NCI-H2196 treated with DMSO at 0.1 percent for 48 hours (cell line): ENCODE data around the gene ELAVL4.

Source experiments
- DNase-seq: peaks from one replicate; lab custom pipeline; 2025; ENCODE audit not compliant: unreplicated experiment; lab: John Stamatoyannopoulos, UW

ELAVL4 gene

DNA sequence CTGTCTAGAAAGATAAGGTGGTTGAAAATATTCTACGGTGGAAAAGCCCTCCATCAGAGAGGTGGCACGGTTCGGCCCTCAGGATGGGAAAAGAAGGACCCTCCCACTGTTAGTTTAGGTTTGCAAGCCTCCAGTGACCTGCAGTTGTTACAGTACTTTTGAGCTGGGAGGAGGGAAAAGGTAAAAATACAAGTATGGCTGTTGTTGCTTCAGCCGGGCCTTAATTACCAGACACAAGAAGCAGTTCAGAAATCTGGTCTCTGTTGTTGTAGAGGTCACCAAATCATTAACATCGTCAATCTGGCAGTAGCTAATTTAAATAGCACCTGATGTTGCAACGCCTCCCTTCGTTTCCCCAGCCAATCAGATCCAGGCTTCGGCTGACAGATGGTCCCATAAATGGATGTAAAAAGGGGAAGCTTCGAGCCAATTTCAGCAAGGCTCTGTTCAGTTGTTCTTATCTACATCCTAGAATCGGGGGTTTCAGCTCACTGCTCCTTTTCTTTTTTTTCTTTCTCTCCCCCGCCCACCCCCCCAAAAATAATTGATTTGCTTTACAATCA is at the start of gene ELAVL4:
TSS of gene ELAVL4 (plus strand) at position 424 of the 563 bp plus-strand sequence. CDS start 270 bp downstream, outside the sequence.
- DNase-seq = no peak

DNA sequence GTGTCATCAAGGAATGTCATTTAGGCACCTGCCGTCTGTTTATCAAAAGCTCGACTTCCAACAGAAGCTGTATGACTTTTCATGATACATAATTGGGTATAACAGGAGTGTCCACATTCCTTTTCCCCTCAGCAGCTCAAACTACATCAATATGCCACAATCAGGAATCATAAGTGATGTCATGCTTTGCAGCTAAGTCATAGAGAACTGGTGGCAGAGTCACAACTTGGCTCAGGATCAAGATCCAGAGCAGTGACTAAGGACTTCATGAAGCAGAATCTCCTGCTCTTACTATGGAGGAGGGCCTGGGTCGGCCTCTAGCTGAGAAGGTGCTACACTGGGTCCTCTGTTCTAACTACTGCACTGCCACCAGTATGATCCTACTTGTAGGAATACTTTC is 48.4 kb upstream of the ELAVL4 start:
- DNase-seq = peak; percentile 4

DNA sequence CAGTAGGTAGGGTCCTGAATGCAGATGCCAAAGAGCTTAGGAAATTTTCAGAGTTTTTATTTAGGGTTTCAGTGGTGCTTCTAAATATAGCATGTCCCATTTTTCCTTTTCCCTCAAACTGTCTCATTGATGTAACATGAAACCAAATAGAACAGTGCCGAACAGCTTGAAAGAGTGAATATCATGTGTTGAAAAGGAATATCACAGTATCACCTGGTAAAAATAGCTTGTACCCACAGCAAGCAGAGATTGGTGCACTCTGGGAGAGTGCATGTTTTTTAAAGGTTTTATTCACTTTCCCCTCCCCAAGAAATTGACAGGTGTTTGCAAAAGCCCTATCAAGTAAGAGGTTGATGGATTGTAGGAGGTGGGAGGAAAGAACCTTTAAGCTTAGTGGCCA is 41.9 kb upstream of the ELAVL4 start:
- DNase-seq = no peak

DNA sequence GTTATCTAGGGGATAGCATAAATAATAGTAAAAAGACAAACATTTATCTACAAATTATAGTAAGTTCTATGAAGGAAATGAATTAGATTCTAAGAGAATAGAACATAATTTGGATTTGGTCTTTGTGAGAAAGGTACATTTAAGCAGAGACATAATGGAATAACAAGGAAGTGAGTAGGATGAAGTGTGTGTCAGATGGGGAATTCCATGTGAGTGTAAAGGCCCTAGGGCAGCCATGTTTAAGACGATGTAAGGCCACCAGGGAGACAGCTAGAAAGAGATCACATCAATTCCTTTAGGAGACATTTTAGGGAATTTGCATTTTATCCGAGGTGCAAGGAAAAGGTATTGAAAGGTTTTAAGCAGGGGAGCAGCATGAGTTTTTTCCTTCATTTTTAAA is 33.8 kb upstream of the ELAVL4 start:
- DNase-seq = no peak

DNA sequence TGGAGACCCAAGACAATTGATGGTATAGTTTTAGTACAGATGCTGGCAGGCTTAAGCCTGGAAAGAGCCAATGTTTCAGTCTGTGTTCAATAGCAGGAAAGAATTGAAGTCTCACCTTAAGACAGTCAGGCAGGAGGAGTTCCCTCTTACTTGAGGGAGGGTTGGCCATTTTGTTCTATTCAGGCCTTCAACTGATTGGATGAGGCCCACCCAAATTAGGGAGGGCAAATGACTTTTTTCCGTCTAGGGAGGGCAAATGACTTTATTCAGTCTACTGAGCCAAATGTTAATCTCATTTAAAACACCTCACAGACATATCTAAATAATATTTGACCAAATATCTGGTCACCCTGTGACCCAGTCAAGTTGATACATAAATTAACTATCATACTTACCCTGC is 31.4 kb upstream of the ELAVL4 start:
- no peak for DNase-seq

DNA sequence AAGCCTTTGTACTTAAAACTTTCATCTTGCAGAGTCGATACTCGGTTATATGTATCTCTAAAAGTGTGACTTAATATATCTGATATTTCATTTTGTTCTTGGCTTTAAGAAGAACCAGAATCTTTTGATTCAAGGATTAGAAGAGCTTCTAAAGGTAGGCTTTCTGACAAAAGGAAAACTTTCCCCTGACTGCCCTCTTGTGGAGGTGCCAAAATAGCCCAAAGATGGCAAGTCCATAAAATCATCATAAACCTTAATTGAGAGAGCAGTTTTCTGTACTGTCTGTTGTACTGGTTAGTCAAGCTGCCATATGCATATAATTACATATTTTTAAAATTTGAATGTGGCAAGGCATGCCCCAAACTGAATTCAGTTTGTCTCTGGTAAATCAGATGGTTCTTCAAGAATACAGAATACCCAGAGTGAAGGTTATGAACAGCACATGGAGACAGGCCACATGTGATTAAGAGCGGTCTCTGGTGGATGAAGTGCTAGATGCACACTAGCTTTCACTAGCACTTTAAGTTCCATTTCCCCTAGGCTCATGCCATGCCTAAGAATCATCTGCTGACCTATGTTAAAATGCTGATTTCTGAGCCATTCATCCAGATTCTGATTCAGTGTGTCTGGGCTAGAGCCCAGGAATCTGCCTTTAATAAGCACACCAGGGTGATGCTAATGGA is 27.7 kb upstream of the ELAVL4 start:
- peak; percentile 41 for DNase-seq

DNA sequence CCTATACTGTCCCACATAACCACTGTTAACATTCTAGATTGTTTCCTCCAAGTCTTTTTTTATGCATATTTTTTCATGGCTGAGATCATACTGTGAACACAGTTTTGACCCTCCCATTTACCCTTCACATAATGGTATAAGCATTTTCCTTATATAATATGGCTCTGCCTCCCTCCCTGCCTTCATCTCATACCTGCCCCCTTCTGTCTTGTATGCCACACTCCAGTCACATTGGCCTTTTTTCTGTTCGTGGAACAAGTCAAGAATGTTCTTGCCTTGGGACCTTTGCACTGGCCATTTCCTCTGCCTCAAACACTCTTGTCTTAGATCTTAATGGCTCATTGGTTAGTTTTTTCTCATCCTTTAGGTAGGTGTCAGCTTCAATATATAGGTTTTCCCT is 24.3 kb upstream of the ELAVL4 start:
- no peak for DNase-seq

DNA sequence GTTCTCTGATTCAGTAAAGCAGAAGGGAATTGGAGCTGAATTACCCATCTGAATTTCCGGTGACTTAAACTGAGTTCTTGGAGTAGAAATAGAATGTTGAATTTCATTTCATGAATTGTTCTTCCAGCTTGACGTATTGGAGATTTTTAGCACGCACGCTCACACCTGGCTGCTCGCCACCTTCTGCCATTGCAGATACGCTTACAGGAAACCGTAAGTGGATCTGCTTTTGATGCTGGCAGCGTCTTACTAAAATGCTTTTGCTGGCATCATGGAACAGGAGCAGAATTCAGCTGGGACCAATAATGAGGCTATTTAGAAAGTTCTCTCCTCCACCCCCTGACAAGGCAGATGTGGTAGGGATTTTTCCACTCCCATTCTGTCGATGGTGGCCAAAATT is 17.7 kb upstream of the ELAVL4 start:
- DNase-seq = no peak

DNA sequence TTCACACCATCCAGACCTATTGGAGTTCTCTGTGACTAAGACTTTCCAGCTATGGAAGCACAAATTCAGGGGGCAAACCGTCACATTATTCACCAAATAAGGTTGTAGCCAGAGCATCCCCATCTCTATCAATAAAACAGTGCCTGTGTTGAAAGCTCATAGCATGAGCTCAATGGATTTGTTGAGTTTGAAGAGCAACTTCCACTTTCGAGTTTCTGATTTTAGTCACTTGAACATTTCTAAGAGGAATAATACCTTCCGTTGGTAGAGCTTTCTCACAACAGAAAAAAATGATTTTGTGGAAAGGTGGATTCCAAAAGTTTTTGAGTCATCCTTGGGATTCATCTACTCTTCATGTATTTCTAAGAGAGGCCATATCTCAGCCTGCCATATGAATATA is 13.0 kb upstream of the ELAVL4 start:
- no peak for DNase-seq

DNA sequence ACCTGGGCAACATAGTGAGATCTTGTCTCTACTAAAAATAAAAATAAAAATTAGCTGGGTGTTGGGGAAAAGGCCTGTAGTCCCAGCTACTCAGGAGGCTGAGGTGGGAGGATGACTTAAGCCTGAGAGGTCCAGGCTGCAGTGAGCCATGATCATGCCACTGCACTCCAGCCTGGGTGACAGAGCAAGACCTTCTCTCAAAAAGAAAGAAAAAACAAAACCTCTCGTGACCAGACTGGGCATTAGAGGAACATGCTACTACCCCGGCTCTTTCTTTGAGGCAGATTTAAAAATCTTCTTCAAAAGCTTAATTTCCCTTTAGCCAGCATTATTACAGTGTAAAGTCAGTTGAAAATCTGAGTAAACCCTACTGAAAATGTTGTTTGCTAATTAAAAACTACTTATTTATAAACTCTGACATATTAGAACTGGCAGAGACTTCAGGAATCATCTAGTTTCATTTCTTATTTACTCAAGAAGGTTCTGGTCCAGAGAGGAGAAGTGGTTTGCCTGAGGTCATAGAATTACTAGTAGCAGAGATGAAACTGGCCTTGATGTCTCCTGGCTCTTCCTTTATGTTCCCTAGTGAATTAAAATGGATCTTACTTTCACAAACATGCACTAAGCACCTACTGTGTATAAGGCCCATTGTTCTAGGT is 11.6 kb upstream of the ELAVL4 start:
- DNase-seq = no peak

DNA sequence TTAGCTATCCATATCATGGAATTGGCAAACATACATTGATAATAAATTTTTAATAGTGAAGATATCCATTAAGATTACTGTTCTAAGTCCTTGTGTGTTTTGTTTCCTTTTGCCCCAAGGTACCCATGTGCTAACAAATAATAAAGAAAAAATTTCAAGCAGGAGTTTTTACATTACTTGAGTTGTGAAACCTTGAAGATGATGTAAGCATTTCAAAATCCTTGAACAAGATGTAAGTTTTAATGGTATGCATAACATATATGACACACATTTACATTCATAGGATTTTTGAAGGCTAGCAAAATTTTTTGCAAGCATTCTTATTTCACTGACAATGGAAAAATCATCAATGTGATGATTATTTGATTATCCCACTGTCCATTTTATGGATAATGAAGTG is 10.9 kb upstream of the ELAVL4 start:
- no peak for DNase-seq

DNA sequence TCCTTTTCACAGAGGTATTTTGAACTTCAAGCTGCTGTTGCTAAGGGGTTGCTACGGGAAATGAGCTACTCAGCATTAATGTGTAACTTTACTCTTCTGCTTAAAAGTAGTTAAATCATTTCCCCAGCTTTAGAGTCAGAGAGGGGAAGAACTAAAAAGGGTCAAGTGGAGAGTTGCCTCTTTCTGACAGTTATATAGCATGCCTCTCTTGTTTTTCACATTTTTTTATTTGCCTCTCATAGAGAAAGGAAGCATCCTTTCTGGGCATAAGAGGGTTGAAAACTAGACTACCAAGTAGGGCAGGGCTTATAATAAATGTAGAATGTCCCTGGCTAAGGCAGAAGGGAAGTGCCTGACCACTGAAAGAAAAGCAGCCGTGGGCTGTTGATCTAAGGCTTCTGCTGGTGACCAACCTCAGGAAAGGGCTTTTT is 10.1 kb upstream of the ELAVL4 start:
- no peak for DNase-seq

DNA sequence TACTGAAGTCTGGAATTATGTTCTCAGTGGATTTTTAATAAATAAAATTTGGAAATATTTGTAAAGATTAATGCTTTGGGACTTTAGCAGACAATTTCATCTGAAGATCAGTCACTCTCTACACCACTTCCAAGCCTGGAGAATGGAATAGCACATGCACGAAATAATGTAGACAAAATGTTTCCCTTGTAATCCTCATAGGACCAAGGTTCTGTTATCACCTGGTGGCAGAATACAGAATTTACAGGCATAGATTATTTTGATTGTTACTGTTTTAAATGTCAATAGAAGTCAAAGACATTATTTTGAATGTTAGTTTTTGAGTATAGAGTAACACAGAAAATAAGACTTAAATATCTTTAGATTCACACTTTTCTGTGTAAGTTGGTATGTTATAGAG is 9.1 kb upstream of the ELAVL4 start:
- no peak for DNase-seq

DNA sequence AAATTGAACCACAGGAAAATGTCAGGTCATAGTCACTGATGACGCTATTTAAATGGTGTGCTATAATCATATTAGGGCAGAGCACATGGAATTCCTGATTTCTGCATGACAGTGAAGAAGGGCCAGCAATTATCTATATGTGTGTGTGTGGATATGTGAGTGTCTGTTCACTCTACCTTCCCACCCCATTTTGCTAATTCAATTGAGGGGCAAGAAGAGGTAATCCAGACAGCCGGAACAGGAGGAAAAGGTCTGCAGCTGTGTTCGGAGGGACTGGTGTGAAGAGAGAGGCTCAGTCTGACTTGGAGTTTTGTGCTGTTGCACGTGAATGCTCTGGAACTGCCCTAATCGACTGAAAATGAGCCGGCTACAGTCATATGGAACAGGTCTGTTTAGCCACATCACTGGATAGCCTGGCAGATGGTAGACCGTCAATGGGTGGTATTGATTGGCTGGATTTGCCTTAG is 5.1 kb upstream of the ELAVL4 start:
- no peak for DNase-seq

DNA sequence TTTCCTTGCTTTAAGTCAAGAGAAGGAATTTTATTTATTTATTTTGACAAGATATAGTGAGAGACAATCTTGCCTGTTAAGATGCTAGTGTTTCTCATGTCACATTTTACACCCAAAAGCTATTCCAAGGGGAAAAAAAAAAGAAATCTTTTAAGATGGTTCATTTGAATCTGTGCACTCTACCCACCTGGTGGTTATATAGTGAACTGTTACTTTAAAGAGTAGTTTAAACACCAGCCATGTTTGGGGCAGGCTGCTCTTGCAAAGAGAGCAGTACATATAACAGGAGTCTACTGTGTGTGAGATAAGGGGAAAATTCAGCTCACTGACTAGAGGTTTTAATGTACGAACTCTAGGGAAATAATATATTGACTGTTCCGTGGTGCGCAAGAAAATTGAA is 3.3 kb upstream of the ELAVL4 start:
- no peak for DNase-seq

DNA sequence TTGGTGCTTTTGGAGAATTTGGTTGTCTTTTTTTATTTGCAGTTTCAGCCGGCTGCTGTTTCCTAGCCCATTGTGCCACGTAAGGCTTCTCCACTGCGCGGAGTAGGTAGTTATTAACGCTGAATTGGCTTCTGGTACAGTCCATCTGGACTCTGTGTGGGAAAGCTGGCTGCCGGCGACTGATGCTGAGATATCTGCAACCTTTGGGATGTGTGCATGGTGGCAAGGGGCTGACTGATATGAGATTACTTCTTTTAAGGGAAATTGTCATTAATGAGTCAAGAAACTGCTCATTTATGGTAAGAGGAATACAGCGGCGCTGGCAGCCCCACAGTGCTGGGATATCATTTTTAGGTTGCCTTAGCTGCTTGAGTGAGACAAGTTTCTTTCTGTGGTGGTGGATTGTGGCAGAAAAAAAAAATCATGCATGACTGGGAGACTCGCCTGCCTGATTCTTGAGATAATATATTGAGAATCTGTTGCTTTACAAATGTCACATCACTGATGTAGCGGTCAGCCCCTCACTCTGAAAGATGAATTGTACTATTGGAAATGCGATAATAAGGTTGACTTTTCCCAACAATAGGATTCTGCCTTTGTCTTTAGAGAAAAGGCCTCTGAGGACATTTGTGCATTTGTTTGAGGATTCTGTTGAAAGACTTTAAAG is 2.5 kb upstream of the ELAVL4 start:
- DNase-seq = no peak

DNA sequence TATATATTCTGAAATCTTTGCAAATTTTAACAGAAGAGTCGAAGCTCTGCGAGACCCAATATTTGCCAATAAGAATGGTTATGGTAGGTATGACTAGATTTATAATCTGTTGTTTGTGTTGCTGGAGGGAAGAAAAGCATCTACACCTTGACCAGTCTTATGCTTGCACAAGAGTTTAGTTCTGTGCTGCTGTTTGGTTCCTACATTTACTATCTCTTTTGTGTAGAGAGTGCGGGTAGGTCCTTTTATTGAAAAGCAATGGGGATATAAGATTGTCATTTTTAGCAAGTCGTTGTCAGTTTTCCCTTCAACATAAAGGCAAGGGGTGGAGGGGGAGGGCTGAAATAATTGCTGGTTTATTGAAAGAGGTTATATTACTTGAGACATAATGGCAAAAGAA is 396 bp downstream of the ELAVL4 start:
- DNase-seq = no peak

DNA sequence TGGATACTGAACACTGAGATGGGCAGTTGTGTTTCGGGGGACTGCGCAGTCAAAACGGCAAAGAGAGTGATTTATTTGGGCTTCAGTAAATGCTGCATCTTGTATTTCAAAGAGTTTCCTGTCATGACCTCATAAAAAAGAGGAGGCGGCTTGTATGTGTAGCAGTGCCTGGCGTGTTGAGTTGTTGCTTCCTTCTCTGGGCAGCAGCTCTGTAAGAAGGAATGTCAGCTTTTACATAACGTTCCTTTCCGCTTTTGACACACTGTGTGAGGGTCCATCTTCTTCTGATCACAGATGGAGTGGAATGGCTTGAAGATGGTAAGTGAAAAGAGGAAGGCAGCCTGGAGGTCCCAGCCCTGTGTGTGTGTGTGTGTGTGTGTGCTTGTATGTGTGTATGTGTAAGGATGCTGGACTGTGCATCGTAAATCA is 941 bp downstream of the ELAVL4 start:
- peak; percentile 61 for DNase-seq

DNA sequence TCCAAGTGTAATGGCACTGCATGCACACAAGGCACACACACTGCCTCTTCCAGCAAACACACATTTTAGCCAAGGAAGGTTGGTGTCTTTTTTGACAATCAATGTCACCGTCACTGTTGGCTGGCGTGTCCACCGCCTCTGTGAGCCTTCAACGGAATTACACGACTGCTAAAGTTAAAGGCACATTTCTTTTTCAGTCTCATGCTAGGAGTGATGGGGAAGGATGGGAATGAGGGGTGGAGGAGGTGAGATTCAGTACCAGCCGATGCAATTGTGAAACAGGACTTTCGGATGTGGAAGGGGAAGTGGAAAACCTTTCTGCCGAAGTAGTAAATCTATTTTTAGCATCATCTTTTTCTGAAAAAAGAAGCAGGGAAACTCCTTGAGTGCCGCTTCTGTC is 1.4 kb downstream of the ELAVL4 start:
- no peak for DNase-seq

DNA sequence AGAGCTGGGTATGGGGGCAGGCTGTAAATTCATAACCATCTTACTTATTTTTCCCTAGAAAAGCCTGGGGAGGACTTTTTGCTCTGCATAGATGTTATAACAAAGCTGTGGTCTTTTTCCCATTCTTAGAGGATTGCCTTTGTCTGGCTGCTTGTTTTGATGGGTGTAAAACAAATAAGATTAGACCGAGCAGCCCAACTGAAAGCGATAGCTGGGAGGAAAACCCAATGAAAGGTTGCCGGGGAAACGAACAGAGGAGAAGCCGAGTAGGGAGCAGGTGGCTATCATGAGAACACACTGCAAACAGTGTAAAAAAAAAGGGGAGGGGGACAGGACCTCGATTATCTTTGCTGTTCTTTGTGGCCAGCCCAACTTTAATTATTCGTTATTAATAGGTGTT is 1.9 kb downstream of the ELAVL4 start:
- peak; percentile 66 for DNase-seq

DNA sequence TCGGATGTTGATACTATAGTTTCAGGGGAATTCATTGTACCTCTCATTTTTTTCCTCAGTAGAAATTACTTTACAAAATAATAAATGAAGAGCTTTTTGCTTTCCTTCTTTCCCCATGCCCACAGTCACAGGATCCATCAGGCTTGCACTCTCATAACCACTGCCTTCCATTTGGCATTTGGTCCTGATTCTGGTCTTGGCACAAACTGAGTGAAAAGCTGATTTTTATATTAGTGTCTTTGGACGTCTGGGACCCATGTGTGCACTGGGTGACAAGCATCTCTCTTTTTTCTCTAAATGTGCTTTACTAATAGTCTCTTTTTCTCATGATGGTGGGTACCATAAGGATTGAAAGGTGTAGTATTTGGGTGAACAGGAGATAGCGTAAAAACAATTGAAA is 2.8 kb downstream of the ELAVL4 start:
- no peak for DNase-seq

DNA sequence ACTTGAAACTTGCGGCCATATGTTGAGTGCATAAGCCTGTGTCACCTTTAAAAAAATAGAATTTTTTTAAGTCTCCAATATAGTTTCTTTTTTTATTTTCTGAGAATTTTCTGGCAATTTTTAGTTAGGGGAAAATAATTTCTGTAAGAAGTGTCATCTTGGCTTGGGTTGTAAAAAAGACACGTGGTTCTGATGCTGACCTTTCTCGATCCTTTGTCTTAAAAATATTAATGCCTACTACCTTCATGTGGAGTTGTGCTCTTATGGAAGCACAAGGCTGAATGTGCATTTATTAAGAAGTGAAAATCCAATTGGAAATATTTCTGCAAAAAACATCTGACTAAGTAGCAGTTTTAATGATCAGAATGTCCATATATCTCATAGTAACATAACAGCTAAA is 3.5 kb downstream of the ELAVL4 start:
- no peak for DNase-seq
